SK-N-MC (cell line): ENCODE results near the gene GRIP1.

Source experiments
- DNase-seq: peaks from one replicate; pipeline ENCODE4 v3.0.0-alpha.2; 2011; ENCODE audit warnings: low read depth, low spot score
- H3K27ac ChIP-seq: fragments of 200-600 bp; sonication (generic); 2 replicates; pipeline ENCODE4 v1.5.1; 2016; ENCODE audit warnings: mixed run types
- H3K36me3 ChIP-seq: fragments of 200-600 bp; sonication (generic); 2 replicates; pipeline ENCODE4 v1.6.1; 2017; ENCODE audit warnings: antibody characterized with exemption, low read length, mixed read lengths; ENCODE audit not compliant: insufficient read depth
- H3K4me3 ChIP-seq: fragments of 200-600 bp; sonication (generic); 2 replicates; pipeline ENCODE4 v1.5.1; 2016
- H3K9ac ChIP-seq: fragments of 200-600 bp; sonication (generic); 2 replicates; pipeline ENCODE4 v1.8.0; 2017; ENCODE audit warnings: mixed run types, mixed read lengths; ENCODE audit not compliant: insufficient read length
- H3K9me3 ChIP-seq: fragments of 200-600 bp; sonication (generic); 2 replicates; pipeline ENCODE4 v1.6.1; 2017; ENCODE audit warnings: low read depth, mild to moderate bottlenecking, antibody characterized with exemption, low read length, moderate library complexity, mixed read lengths
- EZH2 ChIP-seq: fragments of 200-600 bp; sonication (generic); IDR thresholded peaks from one replicate; pipeline ENCODE4 v1.6.1; 2017; ENCODE audit warnings: antibody characterized with exemption
- FOXP2 ChIP-seq: optimal IDR thresholded peaks from 2 replicates; pipeline ENCODE3; 2011; ENCODE audit warnings: mild to moderate bottlenecking, moderate library complexity; ENCODE audit not compliant: insufficient read depth; ENCODE audit errors: extremely low read length, control extremely low read depth
- POLR2AphosphoS5 ChIP-seq: IDR thresholded peaks from 2 replicates; pipeline ENCODE4 v1.6.1; 2012; ENCODE audit warnings: mild to moderate bottlenecking, low read depth, low read length, borderline replicate concordance

GRIP1 gene

GRCh38 chr12:66602483-66603143, 76.3 kb downstream of the GRIP1 start:
- no peak overlapping the region for H3K4me3 ChIP-seq
- H3K9ac ChIP-seq: no peak overlapping the region
- no peak for DNase-seq
- no peak for TF ChIP-seq POLR2AphosphoS5
- TF ChIP-seq EZH2: no peak
- TF ChIP-seq FOXP2: no peak
- H3K36me3 ChIP-seq: no peaks in the 10 kb centered on the region
- H3K27ac ChIP-seq: no peak overlapping the region
- no peaks in the 10 kb centered on the region for H3K9me3 ChIP-seq

GRCh38 chr12:66600903-66601302, 78.0 kb downstream of the GRIP1 start:
- no peaks in the 10 kb centered on the region for H3K9me3 ChIP-seq
- no peak for DNase-seq
- TF ChIP-seq FOXP2: no peak
- no peak for TF ChIP-seq EZH2
- TF ChIP-seq POLR2AphosphoS5: no peak
- H3K27ac ChIP-seq: no peak overlapping the region
- no peak overlapping the region for H3K4me3 ChIP-seq
- H3K9ac ChIP-seq: no peak overlapping the region
- no peaks in the 10 kb centered on the region for H3K36me3 ChIP-seq

- Histone ChIP-seq H3K27ac (no peak overlapping the region), H3K9ac (no peak overlapping the region), H3K36me3 (no peaks in the 10 kb centered on the region), H3K9me3 (no peaks in the 10 kb centered on the region), H3K4me3 (no peak overlapping the region)
- no peak for DNase-seq
- no peak for TF ChIP-seq POLR2AphosphoS5
- no peak for TF ChIP-seq EZH2
- no peak for TF ChIP-seq FOXP2
Measured at GRCh38 chr12:66599816-66600215, 79.1 kb downstream of the GRIP1 start.

GRCh38 chr12:66598608-66599007, 80.3 kb downstream of the GRIP1 start:
- no peak for TF ChIP-seq FOXP2
- no peak for TF ChIP-seq POLR2AphosphoS5
- no peak for TF ChIP-seq EZH2
- no peak for DNase-seq
- no peaks in the 10 kb centered on the region for H3K36me3 ChIP-seq

GRCh38 chr12:66598079-66598478, 80.8 kb downstream of the GRIP1 start:
- Histone ChIP-seq H3K27ac (no peak overlapping the region), H3K9ac (no peak overlapping the region), H3K4me3 (no peak overlapping the region), H3K9me3 (no peaks in the 10 kb centered on the region), H3K36me3 (no peaks in the 10 kb centered on the region)
- TF ChIP-seq POLR2AphosphoS5: no peak
- no peak for TF ChIP-seq FOXP2
- no peak for TF ChIP-seq EZH2
- no peak for DNase-seq

More at GRCh38 chr12:66598608-66599007, 80.3 kb downstream of the GRIP1 start:
- no peaks in the 10 kb centered on the region for H3K9me3 ChIP-seq
- no peak overlapping the region for H3K27ac ChIP-seq
- no peak overlapping the region for H3K4me3 ChIP-seq
- H3K9ac ChIP-seq: no peak overlapping the region

GRCh38 chr12:66596199-66596598, 82.7 kb downstream of the GRIP1 start:
- H3K36me3 ChIP-seq: no peaks in the 10 kb centered on the region
- TF ChIP-seq POLR2AphosphoS5 (no peak), FOXP2 (no peak), EZH2 (no peak)
- no peak overlapping the region for H3K4me3 ChIP-seq
- no peaks in the 10 kb centered on the region for H3K9me3 ChIP-seq
- DNase-seq: no peak
- no peak overlapping the region for H3K27ac ChIP-seq
- no peak overlapping the region for H3K9ac ChIP-seq

GRCh38 chr12:66594688-66595087, 84.2 kb downstream of the GRIP1 start:
- no peak overlapping the region for H3K9ac ChIP-seq
- H3K27ac ChIP-seq: no peak overlapping the region
- H3K9me3 ChIP-seq: no peaks in the 10 kb centered on the region
- H3K36me3 ChIP-seq: no peaks in the 10 kb centered on the region
- no peak for DNase-seq
- H3K4me3 ChIP-seq: no peak overlapping the region
- TF ChIP-seq FOXP2 (no peak), EZH2 (no peak), POLR2AphosphoS5 (no peak)

GRCh38 chr12:66590275-66590985, 88.4 kb downstream of the GRIP1 start:
- no peak for TF ChIP-seq FOXP2
- TF ChIP-seq POLR2AphosphoS5: no peak
- no peak for TF ChIP-seq EZH2
- no peak for DNase-seq
- no peaks in the 10 kb centered on the region for H3K36me3 ChIP-seq
- no peak overlapping the region for H3K27ac ChIP-seq
- no peaks in the 10 kb centered on the region for H3K9me3 ChIP-seq
- no peak overlapping the region for H3K9ac ChIP-seq
- no peak overlapping the region for H3K4me3 ChIP-seq
